HUES6 (cell line): ENCODE results near the gene CCNY.

ENCODE experiments used
- H3K27ac ChIP-seq: 2 replicates; pipeline ENCODE4 v1.7.0; 2013; ENCODE audit warnings: low read depth, mild to moderate bottlenecking, low read length, inconsistent platforms
- H3K27me3 ChIP-seq: 2 replicates; pipeline ENCODE4 v1.6.1; 2013; ENCODE audit warnings: low read length; ENCODE audit not compliant: control insufficient read depth, insufficient read depth
- H3K36me3 ChIP-seq: 2 replicates; pipeline ENCODE4 v1.6.1; 2013; ENCODE audit warnings: low read length; ENCODE audit not compliant: control insufficient read depth, insufficient read depth
- H3K4me1 ChIP-seq: 2 replicates; pipeline ENCODE4 v1.6.1; 2013; ENCODE audit warnings: low read length; ENCODE audit not compliant: control insufficient read depth, insufficient read depth
- H3K4me3 ChIP-seq: 2 replicates; pipeline ENCODE4 v1.5.1; 2013; ENCODE audit warnings: low read depth, low read length
- H3K9ac ChIP-seq: one replicate; pipeline ENCODE4 v1.6.1; 2013; ENCODE audit warnings: mild to moderate bottlenecking, low read length
- H3K9me3 ChIP-seq: 2 replicates; pipeline ENCODE4 v1.6.1; 2013; ENCODE audit warnings: low read depth, low read length; ENCODE audit not compliant: control insufficient read depth, insufficient read depth

The CCNY gene

GRCh38 chr10:35448687-35449662 is 112.7 kb downstream of the CCNY start:
- Histone ChIP-seq H3K4me3 (no peak overlapping the region), H3K4me1 (peaks cover 39% of the 10 kb centered on the region)

GRCh38 chr10:35449944-35450343 is 113.6 kb downstream of the CCNY start:
- Histone ChIP-seq H3K9ac (no peak overlapping the region), H3K4me3 (no peak overlapping the region), H3K27me3 (no peaks in the 10 kb centered on the region), H3K36me3 (no peaks in the 10 kb centered on the region), H3K4me1 (peaks cover 42% of the 10 kb centered on the region), H3K27ac (no peak overlapping the region), H3K9me3 (peaks cover 12% of the 10 kb centered on the region)

More at GRCh38 chr10:35448687-35449662, 112.7 kb downstream of the CCNY start:
- Histone ChIP-seq H3K36me3 (no peaks in the 10 kb centered on the region), H3K9me3 (peaks cover 21% of the 10 kb centered on the region), H3K9ac (no peak overlapping the region), H3K27ac (no peak overlapping the region), H3K27me3 (no peaks in the 10 kb centered on the region)

GRCh38 chr10:35451151-35452016 is 115.1 kb downstream of the CCNY start:
- no peaks in the 10 kb centered on the region for H3K36me3 ChIP-seq
- no peaks in the 10 kb centered on the region for H3K27me3 ChIP-seq
- no peak overlapping the region for H3K27ac ChIP-seq
- peaks cover 2% of the 10 kb centered on the region; the same call in 1 of the 2 replicates for H3K9me3 ChIP-seq
- peaks cover 46% of the 10 kb centered on the region for H3K4me1 ChIP-seq
- no peak overlapping the region for H3K4me3 ChIP-seq
- no peak overlapping the region for H3K9ac ChIP-seq

DNA sequence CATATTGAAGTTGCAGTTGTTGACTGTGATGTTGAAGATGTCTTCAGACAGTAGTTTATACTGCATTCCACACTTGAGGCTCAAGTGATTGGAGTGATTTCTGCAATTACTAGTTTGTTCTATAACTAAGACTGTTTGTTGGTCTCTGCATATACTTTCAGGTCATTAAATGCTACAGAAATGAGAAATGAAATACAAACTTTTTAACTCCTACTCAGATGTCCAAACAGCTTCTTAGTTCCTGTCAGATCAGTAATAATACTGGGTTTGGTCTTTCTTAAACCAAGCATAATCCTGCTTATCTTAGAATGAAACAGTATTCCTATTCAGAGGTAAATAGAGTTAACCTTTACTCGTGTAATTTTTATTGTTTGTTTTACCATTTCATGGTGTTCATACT is 115.9 kb downstream of the CCNY start:
- Histone ChIP-seq H3K27ac (no peak overlapping the region), H3K9me3 (no peaks in the 10 kb centered on the region), H3K27me3 (no peaks in the 10 kb centered on the region), H3K9ac (no peak overlapping the region), H3K4me3 (no peak overlapping the region), H3K4me1 (peaks cover 46% of the 10 kb centered on the region), H3K36me3 (no peaks in the 10 kb centered on the region)

DNA sequence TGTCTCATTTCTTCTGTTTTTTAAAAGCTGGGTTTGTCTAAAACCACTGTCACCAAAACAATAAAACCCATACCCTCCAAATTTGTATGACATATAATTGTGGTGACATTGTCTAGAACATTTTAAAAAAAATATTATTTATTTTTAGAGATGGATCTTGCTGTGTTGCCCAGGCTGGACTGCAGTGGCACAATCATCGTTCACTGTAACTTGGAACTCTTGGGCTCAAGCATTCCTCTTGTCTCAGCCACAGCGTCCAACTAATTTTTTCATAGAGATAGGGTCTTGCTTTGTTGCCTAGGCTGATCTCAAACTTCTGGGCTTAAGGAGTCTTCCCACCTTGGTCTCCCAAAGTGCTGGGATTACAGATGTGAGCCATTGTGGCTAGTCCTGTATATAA is 116.5 kb downstream of the CCNY start:
- Histone ChIP-seq H3K4me1 (peaks cover 39% of the 10 kb centered on the region), H3K27me3 (no peaks in the 10 kb centered on the region), H3K36me3 (no peaks in the 10 kb centered on the region), H3K27ac (no peak overlapping the region), H3K9me3 (no peaks in the 10 kb centered on the region), H3K4me3 (no peak overlapping the region), H3K9ac (no peak overlapping the region)

DNA sequence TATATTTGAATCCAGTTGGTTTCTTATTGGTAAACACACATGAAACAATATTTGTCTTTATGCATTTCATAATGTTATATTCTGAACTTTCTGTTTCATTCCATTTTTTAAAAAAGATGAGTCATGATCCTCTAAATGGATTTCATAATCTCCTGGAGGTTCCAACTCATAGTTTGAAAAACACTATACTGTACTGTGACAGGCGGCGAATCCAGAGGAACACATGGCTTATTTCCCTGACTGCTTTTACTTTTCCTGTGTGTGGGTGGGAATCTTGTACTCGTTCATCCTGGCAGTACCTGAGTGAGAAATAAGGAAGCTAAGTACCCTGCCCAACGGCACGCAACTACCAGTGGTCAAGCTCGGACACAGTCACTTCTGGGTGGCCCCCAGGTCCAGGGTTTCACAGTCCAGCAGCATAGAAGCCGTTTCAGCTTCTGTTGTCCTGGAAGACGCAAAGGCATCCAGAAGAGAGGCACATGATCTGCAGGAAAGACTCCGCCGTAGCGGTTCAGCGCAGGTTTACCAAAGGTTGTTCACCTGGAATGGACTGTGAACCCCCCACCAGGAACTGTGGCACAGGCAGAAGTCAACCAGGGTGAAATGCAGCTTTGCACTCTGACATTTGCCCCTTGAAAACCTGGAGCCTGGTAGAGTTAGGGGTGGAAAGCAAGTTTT is 117.7 kb downstream of the CCNY start:
- no peaks in the 10 kb centered on the region for H3K36me3 ChIP-seq
- H3K4me3 ChIP-seq, result no peak overlapping the region
- H3K9ac ChIP-seq, result no peak overlapping the region
- H3K4me1 ChIP-seq, result peaks cover 39% of the 10 kb centered on the region
- no peaks in the 10 kb centered on the region for H3K9me3 ChIP-seq
- no peak overlapping the region for H3K27ac ChIP-seq
- H3K27me3 ChIP-seq, result no peaks in the 10 kb centered on the region

DNA sequence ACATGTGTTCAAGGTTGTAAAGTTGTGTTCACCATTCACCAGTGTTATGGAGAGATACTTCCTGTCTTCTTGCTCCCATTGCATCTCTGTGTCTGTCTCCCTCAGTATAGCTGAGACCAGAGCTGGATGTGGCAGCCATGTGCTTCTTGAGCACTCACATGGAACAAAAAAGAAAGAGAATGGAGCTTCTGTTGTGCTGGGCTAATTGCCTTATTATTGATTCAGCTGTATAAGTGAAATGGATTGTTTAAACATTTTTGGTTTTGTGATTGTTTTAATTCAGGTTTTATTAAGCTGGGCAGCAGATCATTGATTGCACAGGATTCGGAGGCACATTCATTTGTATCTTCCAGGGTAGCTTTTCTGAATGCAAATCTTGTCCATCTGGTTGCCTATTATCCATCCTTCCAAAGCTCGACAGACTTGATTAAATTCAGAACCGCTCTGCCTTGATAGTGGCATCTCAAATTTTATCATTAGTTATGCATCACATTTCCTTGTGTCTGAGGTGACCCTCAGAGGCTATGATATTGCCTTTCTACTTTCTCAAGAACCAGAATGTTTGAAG is 119.9 kb downstream of the CCNY start:
- Histone ChIP-seq H3K9ac (no peak overlapping the region), H3K27ac (no peak overlapping the region), H3K4me1 (peaks cover 30% of the 10 kb centered on the region), H3K4me3 (no peak overlapping the region), H3K36me3 (no peaks in the 10 kb centered on the region), H3K9me3 (no peaks in the 10 kb centered on the region), H3K27me3 (no peaks in the 10 kb centered on the region)

GRCh38 chr10:35456784-35457183 is 120.5 kb downstream of the CCNY start:
- H3K9ac ChIP-seq, result no peak overlapping the region
- H3K27me3 ChIP-seq, result no peaks in the 10 kb centered on the region
- H3K4me3 ChIP-seq, result no peak overlapping the region
- peaks cover 27% of the 10 kb centered on the region for H3K4me1 ChIP-seq
- no peaks in the 10 kb centered on the region for H3K9me3 ChIP-seq
- H3K27ac ChIP-seq, result no peak overlapping the region
- H3K36me3 ChIP-seq, result no peaks in the 10 kb centered on the region

GRCh38 chr10:35458500-35459448 is 122.5 kb downstream of the CCNY start:
- Histone ChIP-seq H3K27ac (no peak overlapping the region), H3K36me3 (no peaks in the 10 kb centered on the region), H3K9ac (no peak overlapping the region), H3K4me3 (no peak overlapping the region), H3K4me1 (peaks cover 45% of the 10 kb centered on the region), H3K27me3 (no peaks in the 10 kb centered on the region), H3K9me3 (no peaks in the 10 kb centered on the region)

GRCh38 chr10:35459449-35459847 is 123.1 kb downstream of the CCNY start:
- Histone ChIP-seq H3K9me3 (no peaks in the 10 kb centered on the region), H3K4me1 (peaks cover 52% of the 10 kb centered on the region), H3K9ac (no peak overlapping the region), H3K36me3 (no peaks in the 10 kb centered on the region), H3K27ac (no peak overlapping the region), H3K27me3 (no peaks in the 10 kb centered on the region), H3K4me3 (no peak overlapping the region)
